ENCODE data around the gene TGOLN2.

GRCh38 chr2:85327822-85328617 lies at the start of gene TGOLN2:
- TF ChIP-seq CEBPZ (IDR thresholded peaks at IDR 0.05; ENCODE audit: low read length) (no peak), CTCF (CRISPR knock-in tag; IDR thresholded peaks at IDR 0.05) (peak; percentile 47), JUND (CRISPR knock-in tag; IDR thresholded peaks at IDR 0.05) (peak; percentile 32; the same call in 1 of the 2 replicates), ZNF350 (CRISPR knock-in tag; IDR thresholded peaks at IDR 0.05; ENCODE audit: borderline replicate concordance, low read depth) (peak; percentile 98), POLR2AphosphoS5 (IDR thresholded peaks at IDR 0.05; ENCODE audit: low read depth, low read length) (peak; percentile 99), ZNF614 (CRISPR knock-in tag; IDR thresholded peaks at IDR 0.05; ENCODE audit: borderline replicate concordance) (peak; percentile 83; the same call in 1 of the 2 replicates), BCL3 (CRISPR knock-in tag; IDR thresholded peaks at IDR 0.05) (peak; percentile 76), EZH2 (conservative IDR thresholded peaks at IDR 0.05; ENCODE audit: low read depth, low read length) (no peak), U2AF1 (optimal IDR thresholded peaks at IDR 0.05; ENCODE audit: low read depth, low read length) (peak; percentile 95), CEBPB (IDR thresholded peaks at IDR 0.05; ENCODE audit: borderline replicate concordance, low read depth, low read length) (no peak), ASH2L (IDR thresholded peaks at IDR 0.05; ENCODE audit: insufficient read length, low read depth, low read length) (peak; percentile 92), NR3C1 (CRISPR knock-in tag; IDR thresholded peaks at IDR 0.05) (no peak)

Measured in HepG2 (cell line).